Measurements from ENCODE around the gene ACP5.
A peak's percentile ranks its signal among the peaks of the same experiment; 100 is the strongest.

Gene ACP5

DNA sequence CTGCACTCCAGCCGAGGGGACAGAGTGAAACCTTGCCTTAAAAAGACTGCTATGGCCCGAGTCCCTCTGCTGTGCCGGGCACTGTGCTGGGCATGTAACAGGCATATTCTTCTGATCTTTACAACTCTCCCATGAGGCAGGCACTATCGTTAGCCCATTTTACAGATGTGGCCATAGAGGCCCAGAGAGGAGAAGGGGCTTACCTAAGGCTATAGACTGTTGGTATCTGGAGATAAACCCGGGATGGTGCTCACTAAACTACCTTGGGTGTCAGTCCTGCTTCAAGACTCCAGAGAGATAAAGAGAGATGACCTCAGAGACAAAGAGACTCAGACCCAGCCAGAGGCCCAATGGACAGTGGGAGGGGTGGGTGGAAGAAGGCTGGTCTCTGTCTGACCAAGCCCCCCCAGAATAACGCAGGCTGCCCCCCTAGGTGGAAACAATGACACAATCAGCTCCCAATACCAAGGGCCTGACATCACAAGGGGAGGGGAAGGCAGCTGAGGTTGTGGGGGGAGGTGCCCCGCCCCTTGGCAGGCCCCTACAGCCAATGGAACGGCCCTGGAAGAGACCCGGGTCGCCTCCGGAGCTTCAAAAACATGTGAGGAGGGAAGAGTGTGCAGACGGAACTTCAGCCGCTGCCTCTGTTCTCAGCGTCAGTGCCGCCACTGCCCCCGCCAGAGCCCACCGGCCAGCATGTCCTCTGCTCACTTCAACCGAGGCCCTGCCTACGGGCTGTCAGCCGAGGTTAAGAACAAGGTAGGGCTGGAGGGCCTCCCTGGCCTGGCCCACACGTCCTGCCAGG is 39.0 kb downstream of the ACP5 start, which contains the start of gene CNN1 (continued):
- TF ChIP-seq SP3 (tag by site-specific recombination; IDR thresholded peaks at IDR 0.05) (peak; percentile 53; the same call in 1 of the 2 replicates), ZNF341 (tag by site-specific recombination; IDR thresholded peaks at IDR 0.05; ENCODE audit: low read depth) (0 out of 2 replicates have a peak, but pooled peaks have one; percentile 19), PATZ1 (tag by site-specific recombination; IDR thresholded peaks at IDR 0.05) (peak; percentile 61), REST (tag by site-specific recombination; IDR thresholded peaks at IDR 0.05) (no peak), ZNF10 (tag by site-specific recombination; IDR thresholded peaks at IDR 0.05) (no peak), KLF8 (tag by site-specific recombination; IDR thresholded peaks at IDR 0.05) (0 out of 2 replicates have a peak, but pooled peaks have one; percentile 17), ZFHX2 (tag by site-specific recombination; conservative IDR thresholded peaks at IDR 0.05) (peak; percentile 51), EGR2 (tag by site-specific recombination; IDR thresholded peaks at IDR 0.05; ENCODE audit: low read depth) (peak; percentile 20; the same call in 1 of the 2 replicates), ZNF274 (IDR thresholded peaks at IDR 0.05; ENCODE audit: low read length) (no peak), ZNF274 (tag by site-specific recombination; IDR thresholded peaks at IDR 0.05; ENCODE audit: borderline replicate concordance) (no peak), GLIS2 (tag by site-specific recombination; IDR thresholded peaks at IDR 0.05) (0 out of 2 replicates have a peak, but pooled peaks have one; percentile 31), KLF1 (tag by site-specific recombination; IDR thresholded peaks at IDR 0.05) (peak; percentile 31; the same call in 1 of the 2 replicates), KLF9 (tag by site-specific recombination; IDR thresholded peaks at IDR 0.05; ENCODE audit: low read depth) (peak; percentile 25; the same call in 1 of the 2 replicates)
- TF ChIP-seq, protein P1, sequence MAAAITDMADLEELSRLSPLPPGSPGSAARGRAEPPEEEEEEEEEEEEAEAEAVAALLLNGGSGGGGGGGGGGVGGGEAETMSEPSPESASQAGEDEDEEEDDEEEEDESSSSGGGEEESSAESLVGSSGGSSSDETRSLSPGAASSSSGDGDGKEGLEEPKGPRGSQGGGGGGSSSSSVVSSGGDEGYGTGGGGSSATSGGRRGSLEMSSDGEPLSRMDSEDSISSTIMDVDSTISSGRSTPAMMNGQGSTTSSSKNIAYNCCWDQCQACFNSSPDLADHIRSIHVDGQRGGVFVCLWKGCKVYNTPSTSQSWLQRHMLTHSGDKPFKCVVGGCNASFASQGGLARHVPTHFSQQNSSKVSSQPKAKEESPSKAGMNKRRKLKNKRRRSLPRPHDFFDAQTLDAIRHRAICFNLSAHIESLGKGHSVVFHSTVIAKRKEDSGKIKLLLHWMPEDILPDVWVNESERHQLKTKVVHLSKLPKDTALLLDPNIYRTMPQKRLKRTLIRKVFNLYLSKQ (tag by site-specific recombination; IDR thresholded peaks at IDR 0.05; ENCODE audit: borderline replicate concordance), result no peak
- TF ChIP-seq, protein P2, sequence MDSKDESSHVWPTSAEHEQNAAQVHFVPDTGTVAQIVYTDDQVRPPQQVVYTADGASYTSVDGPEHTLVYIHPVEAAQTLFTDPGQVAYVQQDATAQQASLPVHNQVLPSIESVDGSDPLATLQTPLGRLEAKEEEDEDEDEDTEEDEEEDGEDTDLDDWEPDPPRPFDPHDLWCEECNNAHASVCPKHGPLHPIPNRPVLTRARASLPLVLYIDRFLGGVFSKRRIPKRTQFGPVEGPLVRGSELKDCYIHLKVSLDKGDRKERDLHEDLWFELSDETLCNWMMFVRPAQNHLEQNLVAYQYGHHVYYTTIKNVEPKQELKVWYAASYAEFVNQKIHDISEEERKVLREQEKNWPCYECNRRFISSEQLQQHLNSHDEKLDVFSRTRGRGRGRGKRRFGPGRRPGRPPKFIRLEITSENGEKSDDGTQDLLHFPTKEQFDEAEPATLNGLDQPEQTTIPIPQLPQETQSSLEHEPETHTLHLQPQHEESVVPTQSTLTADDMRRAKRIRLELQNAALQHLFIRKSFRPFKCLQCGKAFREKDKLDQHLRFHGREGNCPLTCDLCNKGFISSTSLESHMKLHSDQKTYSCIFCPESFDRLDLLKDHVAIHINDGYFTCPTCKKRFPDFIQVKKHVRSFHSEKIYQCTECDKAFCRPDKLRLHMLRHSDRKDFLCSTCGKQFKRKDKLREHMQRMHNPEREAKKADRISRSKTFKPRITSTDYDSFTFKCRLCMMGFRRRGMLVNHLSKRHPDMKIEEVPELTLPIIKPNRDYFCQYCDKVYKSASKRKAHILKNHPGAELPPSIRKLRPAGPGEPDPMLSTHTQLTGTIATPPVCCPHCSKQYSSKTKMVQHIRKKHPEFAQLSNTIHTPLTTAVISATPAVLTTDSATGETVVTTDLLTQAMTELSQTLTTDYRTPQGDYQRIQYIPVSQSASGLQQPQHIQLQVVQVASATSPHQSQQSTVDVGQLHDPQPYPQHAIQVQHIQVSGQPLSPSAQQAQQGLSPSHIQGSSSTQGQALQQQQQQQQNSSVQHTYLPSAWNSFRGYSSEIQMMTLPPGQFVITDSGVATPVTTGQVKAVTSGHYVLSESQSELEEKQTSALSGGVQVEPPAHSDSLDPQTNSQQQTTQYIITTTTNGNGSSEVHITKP (tag by site-specific recombination; IDR thresholded peaks at IDR 0.05), result peak; percentile 95
